ENCODE data around the gene SPAG7.

Gene SPAG7

GRCh38 chr17:5011928-5012327 lies 44.3 kb upstream of the SPAG7 start:
- peaks cover 47 to 79% of the 10 kb centered on the region in 2 experiments for H3K36me3 ChIP-seq (ENCODE audit: control insufficient read depth in 2 of 2, insufficient read depth in 1 of 2, low read length in 2 of 2)
- POLR2A ChIA-PET, result interaction anchor here (3.4 kb wide), 1 partner anchor 14 kb away, joined by 13 read pairs; the partner anchor contains the start of genes INCA1 and KIF1C
- no peak overlapping the region for H3K27ac ChIP-seq (ENCODE audit: extremely low read depth, low read depth, low read length)
- CTCF ChIA-PET, result no interaction called here
- no peaks in the 10 kb centered on the region for H3K9me3 ChIP-seq (ENCODE audit: control insufficient read depth, insufficient read depth, low read depth, low read length)
- no peaks in the 10 kb centered on the region for H3K4me1 ChIP-seq (ENCODE audit: control insufficient read depth, insufficient read depth, low read length)
- no peak overlapping the region for H3K4me3 ChIP-seq (ENCODE audit: low read depth, low read length)
- TF ChIP-seq MEIS1 (CRISPR knock-in tag; IDR thresholded peaks at IDR 0.05; ENCODE audit: borderline replicate concordance), result no peak
- TF ChIP-seq ZNF791 (tag by site-specific recombination; IDR thresholded peaks at IDR 0.05), result no peak
- no peak for TF ChIP-seq GLIS2 (tag by site-specific recombination; IDR thresholded peaks at IDR 0.05)
- no peak for TF ChIP-seq ZNF664 (tag by site-specific recombination; IDR thresholded peaks at IDR 0.05)
- TF ChIP-seq, protein P1, sequence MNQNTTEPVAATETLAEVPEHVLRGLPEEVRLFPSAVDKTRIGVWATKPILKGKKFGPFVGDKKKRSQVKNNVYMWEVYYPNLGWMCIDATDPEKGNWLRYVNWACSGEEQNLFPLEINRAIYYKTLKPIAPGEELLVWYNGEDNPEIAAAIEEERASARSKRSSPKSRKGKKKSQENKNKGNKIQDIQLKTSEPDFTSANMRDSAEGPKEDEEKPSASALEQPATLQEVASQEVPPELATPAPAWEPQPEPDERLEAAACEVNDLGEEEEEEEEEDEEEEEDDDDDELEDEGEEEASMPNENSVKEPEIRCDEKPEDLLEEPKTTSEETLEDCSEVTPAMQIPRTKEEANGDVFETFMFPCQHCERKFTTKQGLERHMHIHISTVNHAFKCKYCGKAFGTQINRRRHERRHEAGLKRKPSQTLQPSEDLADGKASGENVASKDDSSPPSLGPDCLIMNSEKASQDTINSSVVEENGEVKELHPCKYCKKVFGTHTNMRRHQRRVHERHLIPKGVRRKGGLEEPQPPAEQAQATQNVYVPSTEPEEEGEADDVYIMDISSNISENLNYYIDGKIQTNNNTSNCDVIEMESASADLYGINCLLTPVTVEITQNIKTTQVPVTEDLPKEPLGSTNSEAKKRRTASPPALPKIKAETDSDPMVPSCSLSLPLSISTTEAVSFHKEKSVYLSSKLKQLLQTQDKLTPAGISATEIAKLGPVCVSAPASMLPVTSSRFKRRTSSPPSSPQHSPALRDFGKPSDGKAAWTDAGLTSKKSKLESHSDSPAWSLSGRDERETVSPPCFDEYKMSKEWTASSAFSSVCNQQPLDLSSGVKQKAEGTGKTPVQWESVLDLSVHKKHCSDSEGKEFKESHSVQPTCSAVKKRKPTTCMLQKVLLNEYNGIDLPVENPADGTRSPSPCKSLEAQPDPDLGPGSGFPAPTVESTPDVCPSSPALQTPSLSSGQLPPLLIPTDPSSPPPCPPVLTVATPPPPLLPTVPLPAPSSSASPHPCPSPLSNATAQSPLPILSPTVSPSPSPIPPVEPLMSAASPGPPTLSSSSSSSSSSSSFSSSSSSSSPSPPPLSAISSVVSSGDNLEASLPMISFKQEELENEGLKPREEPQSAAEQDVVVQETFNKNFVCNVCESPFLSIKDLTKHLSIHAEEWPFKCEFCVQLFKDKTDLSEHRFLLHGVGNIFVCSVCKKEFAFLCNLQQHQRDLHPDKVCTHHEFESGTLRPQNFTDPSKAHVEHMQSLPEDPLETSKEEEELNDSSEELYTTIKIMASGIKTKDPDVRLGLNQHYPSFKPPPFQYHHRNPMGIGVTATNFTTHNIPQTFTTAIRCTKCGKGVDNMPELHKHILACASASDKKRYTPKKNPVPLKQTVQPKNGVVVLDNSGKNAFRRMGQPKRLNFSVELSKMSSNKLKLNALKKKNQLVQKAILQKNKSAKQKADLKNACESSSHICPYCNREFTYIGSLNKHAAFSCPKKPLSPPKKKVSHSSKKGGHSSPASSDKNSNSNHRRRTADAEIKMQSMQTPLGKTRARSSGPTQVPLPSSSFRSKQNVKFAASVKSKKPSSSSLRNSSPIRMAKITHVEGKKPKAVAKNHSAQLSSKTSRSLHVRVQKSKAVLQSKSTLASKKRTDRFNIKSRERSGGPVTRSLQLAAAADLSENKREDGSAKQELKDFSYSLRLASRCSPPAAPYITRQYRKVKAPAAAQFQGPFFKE (tag by site-specific recombination; IDR thresholded peaks at IDR 0.05; ENCODE audit: borderline replicate concordance), result no peak
- TF ChIP-seq ZSCAN30 (tag by site-specific recombination; IDR thresholded peaks at IDR 0.05), result no peak
- TF ChIP-seq KLF8 (tag by site-specific recombination; IDR thresholded peaks at IDR 0.05), result no peak
- TF ChIP-seq ZNF157 (tag by site-specific recombination; IDR thresholded peaks at IDR 0.05), result no peak
- TF ChIP-seq, protein P2, sequence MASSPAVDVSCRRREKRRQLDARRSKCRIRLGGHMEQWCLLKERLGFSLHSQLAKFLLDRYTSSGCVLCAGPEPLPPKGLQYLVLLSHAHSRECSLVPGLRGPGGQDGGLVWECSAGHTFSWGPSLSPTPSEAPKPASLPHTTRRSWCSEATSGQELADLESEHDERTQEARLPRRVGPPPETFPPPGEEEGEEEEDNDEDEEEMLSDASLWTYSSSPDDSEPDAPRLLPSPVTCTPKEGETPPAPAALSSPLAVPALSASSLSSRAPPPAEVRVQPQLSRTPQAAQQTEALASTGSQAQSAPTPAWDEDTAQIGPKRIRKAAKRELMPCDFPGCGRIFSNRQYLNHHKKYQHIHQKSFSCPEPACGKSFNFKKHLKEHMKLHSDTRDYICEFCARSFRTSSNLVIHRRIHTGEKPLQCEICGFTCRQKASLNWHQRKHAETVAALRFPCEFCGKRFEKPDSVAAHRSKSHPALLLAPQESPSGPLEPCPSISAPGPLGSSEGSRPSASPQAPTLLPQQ (tag by site-specific recombination; IDR thresholded peaks at IDR 0.05), result no peak
- TF ChIP-seq OSR2 (tag by site-specific recombination; IDR thresholded peaks at IDR 0.05), result no peak
- no peak for TF ChIP-seq ZNF112 (tag by site-specific recombination; IDR thresholded peaks at IDR 0.05)
- TF ChIP-seq AEBP2 (tag by site-specific recombination; IDR thresholded peaks at IDR 0.05; ENCODE audit: borderline replicate concordance), result no peak
- no peak for TF ChIP-seq SETDB1 (IDR thresholded peaks at IDR 0.05; ENCODE audit: insufficient read length, low read length)
- no peak for TF ChIP-seq ZNF132 (tag by site-specific recombination; IDR thresholded peaks at IDR 0.05; ENCODE audit: borderline replicate concordance)
- TF ChIP-seq SP7 (tag by site-specific recombination; IDR thresholded peaks at IDR 0.05), result no peak
- TF ChIP-seq GLI2 (tag by site-specific recombination; IDR thresholded peaks at IDR 0.05; ENCODE audit: borderline replicate concordance, low read depth), result no peak
- no peak for TF ChIP-seq ZNF830 (tag by site-specific recombination; IDR thresholded peaks at IDR 0.05; ENCODE audit: low read depth)
- TF ChIP-seq, protein P3, sequence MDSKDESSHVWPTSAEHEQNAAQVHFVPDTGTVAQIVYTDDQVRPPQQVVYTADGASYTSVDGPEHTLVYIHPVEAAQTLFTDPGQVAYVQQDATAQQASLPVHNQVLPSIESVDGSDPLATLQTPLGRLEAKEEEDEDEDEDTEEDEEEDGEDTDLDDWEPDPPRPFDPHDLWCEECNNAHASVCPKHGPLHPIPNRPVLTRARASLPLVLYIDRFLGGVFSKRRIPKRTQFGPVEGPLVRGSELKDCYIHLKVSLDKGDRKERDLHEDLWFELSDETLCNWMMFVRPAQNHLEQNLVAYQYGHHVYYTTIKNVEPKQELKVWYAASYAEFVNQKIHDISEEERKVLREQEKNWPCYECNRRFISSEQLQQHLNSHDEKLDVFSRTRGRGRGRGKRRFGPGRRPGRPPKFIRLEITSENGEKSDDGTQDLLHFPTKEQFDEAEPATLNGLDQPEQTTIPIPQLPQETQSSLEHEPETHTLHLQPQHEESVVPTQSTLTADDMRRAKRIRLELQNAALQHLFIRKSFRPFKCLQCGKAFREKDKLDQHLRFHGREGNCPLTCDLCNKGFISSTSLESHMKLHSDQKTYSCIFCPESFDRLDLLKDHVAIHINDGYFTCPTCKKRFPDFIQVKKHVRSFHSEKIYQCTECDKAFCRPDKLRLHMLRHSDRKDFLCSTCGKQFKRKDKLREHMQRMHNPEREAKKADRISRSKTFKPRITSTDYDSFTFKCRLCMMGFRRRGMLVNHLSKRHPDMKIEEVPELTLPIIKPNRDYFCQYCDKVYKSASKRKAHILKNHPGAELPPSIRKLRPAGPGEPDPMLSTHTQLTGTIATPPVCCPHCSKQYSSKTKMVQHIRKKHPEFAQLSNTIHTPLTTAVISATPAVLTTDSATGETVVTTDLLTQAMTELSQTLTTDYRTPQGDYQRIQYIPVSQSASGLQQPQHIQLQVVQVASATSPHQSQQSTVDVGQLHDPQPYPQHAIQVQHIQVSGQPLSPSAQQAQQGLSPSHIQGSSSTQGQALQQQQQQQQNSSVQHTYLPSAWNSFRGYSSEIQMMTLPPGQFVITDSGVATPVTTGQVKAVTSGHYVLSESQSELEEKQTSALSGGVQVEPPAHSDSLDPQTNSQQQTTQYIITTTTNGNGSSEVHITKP (tag by site-specific recombination; IDR thresholded peaks at IDR 0.05), result no peak
- no peak for TF ChIP-seq ZNF292 (tag by site-specific recombination; IDR thresholded peaks at IDR 0.05; ENCODE audit: borderline replicate concordance, low read depth)
